ENCODE results near the gene SNRNP35. TPM values are rescaled to one million over a fixed set of nuclear protein-coding genes. Genes with fewer than 3 reads are reported as not detected.

The SNRNP35 gene
- total and polyA plus RNA-seq, 9 of the 15 experiments (the other 6 are each of a cell fraction or from before 2014, with no cell fraction given) = 17.7 to 41.0 (median 25.5) TPM

Small RNA genes lying within 50 kb of the gene (small RNA-seq; reads per million reads assigned to genes)
- not detected for gene AC145423.2

Other genes starting within 250 kb of the SNRNP35 start
Only the 7 nearest of the 12 such genes appear.
- gene SBNO1, start 93.3 kb upstream of the SNRNP35 start, total RNA-seq (2014; rRNA removed) = 28.4 and 35.9 TPM in 2 replicates
- gene SBNO1, start 93.3 kb upstream of the SNRNP35 start, total RNA-seq (2014; rRNA removed; fragmentation: Illumina TruSeq; extraction: Trizol) = 68.1 and 84.1 TPM in 2 replicates
- 56.7 and 61.7 TPM in 2 replicates for gene SBNO1, start 93.3 kb upstream of the SNRNP35 start, total RNA-seq (2015; rRNA removed; fragmentation: Illumina TruSeq; extraction: Trizol)
- 73.7 and 77.1 TPM in 2 replicates for gene SBNO1, start 93.3 kb upstream of the SNRNP35 start, total RNA-seq (2021)
- 22.8 and 31.2 TPM in 2 replicates for gene SBNO1, start 93.3 kb upstream of the SNRNP35 start, polyA plus RNA-seq (2011; rRNA removed)
- gene SBNO1, start 93.3 kb upstream of the SNRNP35 start, polyA plus RNA-seq (2014; fragmentation: Illumina TruSeq; extraction: Trizol) = 36.3 and 38.4 TPM in 2 replicates
- gene SBNO1, start 93.3 kb upstream of the SNRNP35 start, polyA plus RNA-seq (2014; fragmentation: Nextera tagmentation; extraction: Ambion mirVana) = 10 to 100 TPM; 14.9 to 25.6 TPM
- 21.1 and 23.9 TPM in 2 replicates for gene SBNO1, start 93.3 kb upstream of the SNRNP35 start, polyA plus RNA-seq (2014; rRNA removed)
- gene KMT5A, start 74.0 kb upstream of the SNRNP35 start, total RNA-seq (2014; rRNA removed) = 153 and 165 TPM in 2 replicates
- 153 and 195 TPM in 2 replicates for gene KMT5A, start 74.0 kb upstream of the SNRNP35 start, total RNA-seq (2014; rRNA removed; fragmentation: Illumina TruSeq; extraction: Trizol)
- 133 and 136 TPM in 2 replicates for gene KMT5A, start 74.0 kb upstream of the SNRNP35 start, total RNA-seq (2015; rRNA removed; fragmentation: Illumina TruSeq; extraction: Trizol)
- 157 and 164 TPM in 2 replicates for gene KMT5A, start 74.0 kb upstream of the SNRNP35 start, total RNA-seq (2021)
- gene KMT5A, start 74.0 kb upstream of the SNRNP35 start, polyA plus RNA-seq (2011; rRNA removed) = 77.7 and 87.8 TPM in 2 replicates
- 172 and 197 TPM in 2 replicates for gene KMT5A, start 74.0 kb upstream of the SNRNP35 start, polyA plus RNA-seq (2014; fragmentation: Illumina TruSeq; extraction: Trizol)
- 10 to 100 TPM; 20.7 to 30.1 TPM for gene KMT5A, start 74.0 kb upstream of the SNRNP35 start, polyA plus RNA-seq (2014; fragmentation: Nextera tagmentation; extraction: Ambion mirVana)
- gene KMT5A, start 74.0 kb upstream of the SNRNP35 start, polyA plus RNA-seq (2014; rRNA removed) = 151 and 160 TPM in 2 replicates
- 5.6 and 6.2 TPM in 2 replicates for gene RILPL2, start 21.5 kb upstream of the SNRNP35 start, total RNA-seq (2014; rRNA removed)
- gene RILPL2, start 21.5 kb upstream of the SNRNP35 start, total RNA-seq (2014; rRNA removed; fragmentation: Illumina TruSeq; extraction: Trizol) = 2.9 and 3.5 TPM in 2 replicates
- gene RILPL2, start 21.5 kb upstream of the SNRNP35 start, total RNA-seq (2015; rRNA removed; fragmentation: Illumina TruSeq; extraction: Trizol) = 4.6 and 5.0 TPM in 2 replicates
- 3.8 and 4.8 TPM in 2 replicates for gene RILPL2, start 21.5 kb upstream of the SNRNP35 start, total RNA-seq (2021)
- gene RILPL2, start 21.5 kb upstream of the SNRNP35 start, polyA plus RNA-seq (2011; rRNA removed) = 3.8 and 4.6 TPM in 2 replicates
- 4.3 and 5.5 TPM in 2 replicates for gene RILPL2, start 21.5 kb upstream of the SNRNP35 start, polyA plus RNA-seq (2014; fragmentation: Illumina TruSeq; extraction: Trizol)
- gene RILPL2, start 21.5 kb upstream of the SNRNP35 start, polyA plus RNA-seq (2014; fragmentation: Nextera tagmentation; extraction: Ambion mirVana) = under 1 TPM; 0.61 to 0.73 TPM
- gene RILPL2, start 21.5 kb upstream of the SNRNP35 start, polyA plus RNA-seq (2014; rRNA removed) = 5.8 and 5.9 TPM in 2 replicates
- gene RILPL1, start 75.6 kb downstream of the SNRNP35 start, total RNA-seq (2014; rRNA removed) = 10.0 and 15.2 TPM in 2 replicates
- gene RILPL1, start 75.6 kb downstream of the SNRNP35 start, total RNA-seq (2014; rRNA removed; fragmentation: Illumina TruSeq; extraction: Trizol) = 2.2 and 3.8 TPM in 2 replicates
- 5.1 and 5.8 TPM in 2 replicates for gene RILPL1, start 75.6 kb downstream of the SNRNP35 start, total RNA-seq (2015; rRNA removed; fragmentation: Illumina TruSeq; extraction: Trizol)
- gene RILPL1, start 75.6 kb downstream of the SNRNP35 start, total RNA-seq (2021) = 10.6 and 12.1 TPM in 2 replicates
- gene RILPL1, start 75.6 kb downstream of the SNRNP35 start, polyA plus RNA-seq (2011; rRNA removed) = 8.6 and 11.7 TPM in 2 replicates
- gene RILPL1, start 75.6 kb downstream of the SNRNP35 start, polyA plus RNA-seq (2014; fragmentation: Illumina TruSeq; extraction: Trizol) = 7.8 and 8.8 TPM in 2 replicates
- gene RILPL1, start 75.6 kb downstream of the SNRNP35 start, polyA plus RNA-seq (2014; fragmentation: Nextera tagmentation; extraction: Ambion mirVana) = under 1 TPM; 0.25 to 0.36 TPM
- 9.4 and 9.6 TPM in 2 replicates for gene RILPL1, start 75.6 kb downstream of the SNRNP35 start, polyA plus RNA-seq (2014; rRNA removed)
- 121 and 146 TPM in 2 replicates for gene TMED2, start 126.4 kb downstream of the SNRNP35 start, total RNA-seq (2014; rRNA removed)
- 190 and 208 TPM in 2 replicates for gene TMED2, start 126.4 kb downstream of the SNRNP35 start, total RNA-seq (2014; rRNA removed; fragmentation: Illumina TruSeq; extraction: Trizol)
- 192 and 207 TPM in 2 replicates for gene TMED2, start 126.4 kb downstream of the SNRNP35 start, total RNA-seq (2015; rRNA removed; fragmentation: Illumina TruSeq; extraction: Trizol)
- 191 and 217 TPM in 2 replicates for gene TMED2, start 126.4 kb downstream of the SNRNP35 start, total RNA-seq (2021)
- 158 and 206 TPM in 2 replicates for gene TMED2, start 126.4 kb downstream of the SNRNP35 start, polyA plus RNA-seq (2011; rRNA removed)
- gene TMED2, start 126.4 kb downstream of the SNRNP35 start, polyA plus RNA-seq (2014; fragmentation: Illumina TruSeq; extraction: Trizol) = 168 and 192 TPM in 2 replicates
- 100 to 1,000 TPM; 103 to 114 TPM for gene TMED2, start 126.4 kb downstream of the SNRNP35 start, polyA plus RNA-seq (2014; fragmentation: Nextera tagmentation; extraction: Ambion mirVana)
- 142 and 146 TPM in 2 replicates for gene TMED2, start 126.4 kb downstream of the SNRNP35 start, polyA plus RNA-seq (2014; rRNA removed)
- 51.9 and 55.1 TPM in 2 replicates for gene DDX55, start 144.0 kb downstream of the SNRNP35 start, total RNA-seq (2014; rRNA removed)
- gene DDX55, start 144.0 kb downstream of the SNRNP35 start, total RNA-seq (2014; rRNA removed; fragmentation: Illumina TruSeq; extraction: Trizol) = 59.6 and 61.6 TPM in 2 replicates
- 59.7 and 61.1 TPM in 2 replicates for gene DDX55, start 144.0 kb downstream of the SNRNP35 start, total RNA-seq (2015; rRNA removed; fragmentation: Illumina TruSeq; extraction: Trizol)
- gene DDX55, start 144.0 kb downstream of the SNRNP35 start, total RNA-seq (2021) = 48.6 and 50.1 TPM in 2 replicates
- gene DDX55, start 144.0 kb downstream of the SNRNP35 start, polyA plus RNA-seq (2011; rRNA removed) = 55.7 and 60.9 TPM in 2 replicates
- 54.5 and 62.3 TPM in 2 replicates for gene DDX55, start 144.0 kb downstream of the SNRNP35 start, polyA plus RNA-seq (2014; fragmentation: Illumina TruSeq; extraction: Trizol)
- gene DDX55, start 144.0 kb downstream of the SNRNP35 start, polyA plus RNA-seq (2014; fragmentation: Nextera tagmentation; extraction: Ambion mirVana) = 10 to 100 TPM; 10.6 to 15.1 TPM
- gene DDX55, start 144.0 kb downstream of the SNRNP35 start, polyA plus RNA-seq (2014; rRNA removed) = 71.0 and 82.4 TPM in 2 replicates
- gene EIF2B1, start 175.5 kb downstream of the SNRNP35 start, total RNA-seq (2014; rRNA removed) = 127 and 195 TPM in 2 replicates
- 65.2 and 72.8 TPM in 2 replicates for gene EIF2B1, start 175.5 kb downstream of the SNRNP35 start, total RNA-seq (2014; rRNA removed; fragmentation: Illumina TruSeq; extraction: Trizol)
- 65.4 and 67.8 TPM in 2 replicates for gene EIF2B1, start 175.5 kb downstream of the SNRNP35 start, total RNA-seq (2015; rRNA removed; fragmentation: Illumina TruSeq; extraction: Trizol)
- gene EIF2B1, start 175.5 kb downstream of the SNRNP35 start, total RNA-seq (2021) = 93.2 and 103 TPM in 2 replicates
- 54.0 and 58.6 TPM in 2 replicates for gene EIF2B1, start 175.5 kb downstream of the SNRNP35 start, polyA plus RNA-seq (2011; rRNA removed)
- gene EIF2B1, start 175.5 kb downstream of the SNRNP35 start, polyA plus RNA-seq (2014; fragmentation: Illumina TruSeq; extraction: Trizol) = 99.4 and 117 TPM in 2 replicates
- gene EIF2B1, start 175.5 kb downstream of the SNRNP35 start, polyA plus RNA-seq (2014; fragmentation: Nextera tagmentation; extraction: Ambion mirVana) = 10 to 100 TPM; 35.7 to 43.8 TPM
- 76.8 and 82.4 TPM in 2 replicates for gene EIF2B1, start 175.5 kb downstream of the SNRNP35 start, polyA plus RNA-seq (2014; rRNA removed)

Measured in K562 (cell line).